GM19328 (cell line): ENCODE measurements around the gene SMIM26.

Experiments
- ATAC-seq: cut with Tn5 transposase; IDR thresholded peaks from one replicate; pipeline ENCODE4 v1.9.1; 2021; ENCODE audit warnings: mild to moderate bottlenecking, moderate library complexity; ENCODE audit not compliant: unreplicated experiment

The SMIM26 gene

GRCh38 chr20:18578581-18578980 lies 11.3 kb downstream of the SMIM26 start:
- no peak for ATAC-seq

GRCh38 chr20:18580012-18580411 lies 12.8 kb downstream of the SMIM26 start:
- ATAC-seq: no peak

- no peak for ATAC-seq
Measured at GRCh38 chr20:18585134-18585533, 17.9 kb downstream of the SMIM26 start.

GRCh38 chr20:18587665-18588573 lies 20.7 kb downstream of the SMIM26 start, which contains the start of gene DTD1:
DTD1 (plus strand) TSS chr20:18588054; CDS start chr20:18588073, 19 bp downstream.
- ATAC-seq: peak; percentile 80

- ATAC-seq: no peak
Measured at GRCh38 chr20:18588574-18588933, 21.3 kb downstream of the SMIM26 start.

GRCh38 chr20:18589941-18590674 lies 22.9 kb downstream of the SMIM26 start:
- no peak for ATAC-seq

- ATAC-seq: no peak
Measured at GRCh38 chr20:18596270-18596669, 29.0 kb downstream of the SMIM26 start.

GRCh38 chr20:18609741-18610140 lies 42.5 kb downstream of the SMIM26 start:
- ATAC-seq: no peak

GRCh38 chr20:18611492-18611891 lies 44.3 kb downstream of the SMIM26 start:
- ATAC-seq: no peak

- ATAC-seq: no peak
Measured at GRCh38 chr20:18613553-18613952, 46.3 kb downstream of the SMIM26 start.

GRCh38 chr20:18614244-18614643 lies 47.0 kb downstream of the SMIM26 start:
- ATAC-seq: no peak

- no peak for ATAC-seq
Measured at GRCh38 chr20:18615020-18615650, 47.9 kb downstream of the SMIM26 start.
